ENCODE measurements around the gene PRB3.

GRCh38 chr12:11228296-11228879 is 41.1 kb downstream of the PRB3 start:
- no peak for TF ChIP-seq ESRRA (IDR thresholded peaks at IDR 0.05; ENCODE audit: borderline replicate concordance, low read depth)
- no peak for TF ChIP-seq GABPA (tag; conservative IDR thresholded peaks at IDR 0.05; ENCODE audit: low read depth)
- no peak for TF ChIP-seq JUN (IDR thresholded peaks at IDR 0.05; ENCODE audit: borderline replicate concordance, low read depth, low read length)
- no peak for TF ChIP-seq JUN (CRISPR knock-in tag; IDR thresholded peaks at IDR 0.05; ENCODE audit: borderline replicate concordance)
- no peak for TF ChIP-seq NFIC (IDR thresholded peaks at IDR 0.05)
- no peak for TF ChIP-seq CBX3 (IDR thresholded peaks at IDR 0.05; ENCODE audit: borderline replicate concordance in 1 of 2, low read length in 2 of 2)
- no peak for TF ChIP-seq CHCHD3 (CRISPR knock-in tag; IDR thresholded peaks at IDR 0.05)
- TF ChIP-seq, protein P1, sequence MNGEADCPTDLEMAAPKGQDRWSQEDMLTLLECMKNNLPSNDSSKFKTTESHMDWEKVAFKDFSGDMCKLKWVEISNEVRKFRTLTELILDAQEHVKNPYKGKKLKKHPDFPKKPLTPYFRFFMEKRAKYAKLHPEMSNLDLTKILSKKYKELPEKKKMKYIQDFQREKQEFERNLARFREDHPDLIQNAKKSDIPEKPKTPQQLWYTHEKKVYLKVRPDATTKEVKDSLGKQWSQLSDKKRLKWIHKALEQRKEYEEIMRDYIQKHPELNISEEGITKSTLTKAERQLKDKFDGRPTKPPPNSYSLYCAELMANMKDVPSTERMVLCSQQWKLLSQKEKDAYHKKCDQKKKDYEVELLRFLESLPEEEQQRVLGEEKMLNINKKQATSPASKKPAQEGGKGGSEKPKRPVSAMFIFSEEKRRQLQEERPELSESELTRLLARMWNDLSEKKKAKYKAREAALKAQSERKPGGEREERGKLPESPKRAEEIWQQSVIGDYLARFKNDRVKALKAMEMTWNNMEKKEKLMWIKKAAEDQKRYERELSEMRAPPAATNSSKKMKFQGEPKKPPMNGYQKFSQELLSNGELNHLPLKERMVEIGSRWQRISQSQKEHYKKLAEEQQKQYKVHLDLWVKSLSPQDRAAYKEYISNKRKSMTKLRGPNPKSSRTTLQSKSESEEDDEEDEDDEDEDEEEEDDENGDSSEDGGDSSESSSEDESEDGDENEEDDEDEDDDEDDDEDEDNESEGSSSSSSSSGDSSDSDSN (IDR thresholded peaks at IDR 0.05; ENCODE audit: borderline replicate concordance in 1 of 2, low read depth in 2 of 2, low read length in 2 of 2), result no peak

All from K562 (cell line).